Measurements from ENCODE around the gene GTPBP8. TPM values are rescaled to one million over a fixed set of nuclear protein-coding genes. Genes with fewer than 3 reads are reported as not detected.

Gene GTPBP8
- total and polyA plus RNA-seq, 2 of the 13 experiments (the other 11 are each of a cell fraction or from before 2014, with no cell fraction given) = 12.5 to 16.7 TPM

DNA sequence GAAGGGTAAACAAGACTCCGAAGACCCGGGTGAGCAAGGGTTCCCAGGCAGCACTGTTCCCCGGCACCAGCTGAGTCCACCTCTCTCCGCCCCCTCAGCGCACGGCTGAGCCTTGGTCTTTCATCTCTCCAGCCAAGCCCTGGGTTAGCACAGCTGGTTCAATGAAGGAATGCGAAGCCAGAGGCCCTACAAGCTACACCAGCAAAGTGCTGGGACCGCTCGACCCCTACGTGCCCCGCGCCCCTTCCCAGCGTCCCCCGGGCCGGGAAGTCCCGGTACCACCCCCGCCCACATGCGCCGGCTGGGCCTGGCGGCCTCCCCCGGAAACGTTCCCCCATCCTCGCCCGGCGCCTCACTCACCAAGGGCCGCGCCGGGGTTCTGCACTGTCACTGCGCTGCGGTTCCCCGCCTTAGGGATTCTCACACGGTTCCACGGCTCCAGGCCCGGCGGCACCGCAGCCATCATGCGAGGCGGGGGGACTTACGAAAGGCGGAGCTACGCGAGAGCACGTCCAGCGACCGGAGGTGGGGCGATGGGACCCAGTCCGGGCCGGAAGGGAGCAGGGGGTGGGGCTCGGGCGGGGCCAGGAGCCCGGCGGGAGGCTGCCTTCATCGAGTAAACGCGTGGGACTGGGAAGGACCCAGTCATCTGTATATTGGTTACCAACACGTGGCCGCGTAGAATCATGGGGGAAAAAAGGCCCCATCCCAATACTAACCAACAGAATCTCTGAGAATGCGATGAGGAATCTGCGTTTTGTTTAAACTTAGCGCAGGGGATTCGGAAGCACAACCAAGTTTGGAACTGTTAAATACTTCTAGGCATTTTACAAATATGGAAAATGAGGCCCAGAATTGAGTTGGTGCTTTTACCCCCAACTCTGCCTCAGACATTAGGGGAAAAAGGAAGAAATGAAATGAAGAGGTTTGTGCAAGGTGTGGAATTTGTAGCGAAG lies 28.7 kb downstream of the GTPBP8 start (continued):
- TF ChIP-seq ZBTB34 (CRISPR knock-in tag; IDR thresholded peaks at IDR 0.05) = no peak; the same call in 1 of the 2 replicates
- peak; percentile 94 for TF ChIP-seq ZNF350 (CRISPR knock-in tag; IDR thresholded peaks at IDR 0.05; ENCODE audit: borderline replicate concordance, low read depth)
- TF ChIP-seq NR2F1 (CRISPR knock-in tag; IDR thresholded peaks at IDR 0.05) = peak in 1 of 2 experiments; percentile 29; a peak in 1 of 4 replicates
- TF ChIP-seq SKIL (CRISPR knock-in tag; IDR thresholded peaks at IDR 0.05; ENCODE audit: borderline replicate concordance) = peak; percentile 56; the same call in 1 of the 2 replicates
- peak; percentile 59; the same call in 1 of the 2 replicates for TF ChIP-seq SAFB2 (CRISPR knock-in tag; IDR thresholded peaks at IDR 0.05; ENCODE audit: borderline replicate concordance, low read depth)
- peak; percentile 52; the same call in 1 of the 2 replicates for TF ChIP-seq PRDM10 (CRISPR knock-in tag; IDR thresholded peaks at IDR 0.05; ENCODE audit: low read depth)
- TF ChIP-seq ZNF615 (CRISPR knock-in tag; IDR thresholded peaks at IDR 0.05; ENCODE audit: borderline replicate concordance) = 0 out of 2 replicates have a peak, but pooled peaks have one; percentile 41
- TF ChIP-seq ZNF382 (CRISPR knock-in tag; IDR thresholded peaks at IDR 0.05; ENCODE audit: borderline replicate concordance) = no peak
- TF ChIP-seq ZNF781 (CRISPR knock-in tag; IDR thresholded peaks at IDR 0.05; ENCODE audit: borderline replicate concordance, not compliant biosample characterization) = peak; percentile 77
- TF ChIP-seq ZNF749 (CRISPR knock-in tag; IDR thresholded peaks at IDR 0.05; ENCODE audit: borderline replicate concordance) = no peak
- TF ChIP-seq, protein P1, sequence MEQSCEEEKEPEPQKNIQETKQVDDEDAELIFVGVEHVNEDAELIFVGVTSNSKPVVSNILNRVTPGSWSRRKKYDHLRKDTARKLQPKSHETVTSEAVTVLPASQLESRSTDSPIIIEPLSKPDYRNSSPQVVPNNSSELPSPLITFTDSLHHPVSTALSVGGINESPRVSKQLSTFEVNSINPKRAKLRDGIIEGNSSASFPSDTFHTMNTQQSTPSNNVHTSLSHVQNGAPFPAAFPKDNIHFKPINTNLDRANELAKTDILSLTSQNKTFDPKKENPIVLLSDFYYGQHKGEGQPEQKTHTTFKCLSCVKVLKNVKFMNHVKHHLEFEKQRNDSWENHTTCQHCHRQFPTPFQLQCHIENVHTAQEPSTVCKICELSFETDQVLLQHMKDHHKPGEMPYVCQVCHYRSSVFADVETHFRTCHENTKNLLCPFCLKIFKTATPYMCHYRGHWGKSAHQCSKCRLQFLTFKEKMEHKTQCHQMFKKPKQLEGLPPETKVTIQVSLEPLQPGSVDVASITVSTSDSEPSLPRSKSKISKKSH (CRISPR knock-in tag; IDR thresholded peaks at IDR 0.05; ENCODE audit: borderline replicate concordance) = no peak
- TF ChIP-seq KDM1A (CRISPR knock-in tag; IDR thresholded peaks at IDR 0.05) = no peak
- TF ChIP-seq YY1 (IDR thresholded peaks at IDR 0.05; ENCODE audit: insufficient read depth, insufficient replicate concordance, low read depth, low read length) = peak; percentile 91
- peak; percentile 73; the same call in 1 of the 2 replicates for TF ChIP-seq ZMYM2 (CRISPR knock-in tag; IDR thresholded peaks at IDR 0.05)
- TF ChIP-seq KAT7 (CRISPR knock-in tag; IDR thresholded peaks at IDR 0.05; ENCODE audit: borderline replicate concordance) = peak; percentile 61; the same call in 1 of the 2 replicates
- TF ChIP-seq MEIS1 (CRISPR knock-in tag; IDR thresholded peaks at IDR 0.05; ENCODE audit: borderline replicate concordance) = peak; percentile 92
- TF ChIP-seq MATR3 (CRISPR knock-in tag; IDR thresholded peaks at IDR 0.05) = no peak
